WTC11 (cell line): ENCODE measurements around the gene RPS25. TPM values are rescaled to one million over a fixed set of nuclear protein-coding genes. Genes with fewer than 3 reads are reported as not detected.
A peak's percentile ranks its signal among the peaks of the same experiment; 100 is the strongest.

ENCODE experiments used
- ATF1 ChIP-seq: sonication (generic); formaldehyde crosslinking; IDR thresholded peaks from 2 replicates; pipeline ENCODE4 v1.8.1; 2023; ENCODE audit warnings: mild to moderate bottlenecking, moderate library complexity, missing genetic modification reagents
- CREM ChIP-seq: sonication (generic); formaldehyde crosslinking; IDR thresholded peaks from 2 replicates; pipeline ENCODE4 v1.8.1; 2022; ENCODE audit warnings: mild to moderate bottlenecking, missing genetic modification reagents, moderate library complexity
- FOXJ3 ChIP-seq: sonication (generic); formaldehyde crosslinking; IDR thresholded peaks from 2 replicates; pipeline ENCODE4 v1.9.0; 2021; ENCODE audit warnings: missing genetic modification reagents, mild to moderate bottlenecking, borderline replicate concordance
- FOXP1 ChIP-seq: sonication (generic); formaldehyde crosslinking; IDR thresholded peaks from 2 replicates; pipeline ENCODE4 v1.8.0; 2022; ENCODE audit warnings: missing genetic modification reagents, mild to moderate bottlenecking, moderate library complexity, borderline replicate concordance
- GRHL2 ChIP-seq: fragments of 250-450 bp; sonication (Bioruptor Pico); IDR thresholded peaks from 2 replicates; pipeline ENCODE4 v1.8.0; 2022; ENCODE audit warnings: mild to moderate bottlenecking, moderate library complexity; ENCODE audit not compliant: insufficient replicate concordance, severe bottlenecking
- HMGA2 ChIP-seq: fragments of 250-450 bp; sonication (Bioruptor Pico); IDR thresholded peaks from 2 replicates; pipeline ENCODE4 v1.4.0; 2021; ENCODE audit warnings: mild to moderate bottlenecking, moderate library complexity
- HMGXB4 ChIP-seq: sonication (generic); formaldehyde crosslinking; IDR thresholded peaks from 2 replicates; pipeline ENCODE4 v1.8.1; 2023; ENCODE audit warnings: mild to moderate bottlenecking, moderate library complexity, missing genetic modification reagents
- IRF1 ChIP-seq: sonication (generic); formaldehyde crosslinking; IDR thresholded peaks from 2 replicates; pipeline ENCODE4 v1.8.0; 2023; ENCODE audit warnings: missing genetic modification reagents
- JUN ChIP-seq: sonication (generic); formaldehyde crosslinking; IDR thresholded peaks from 2 replicates; pipeline ENCODE4 v1.8.0; 2023; ENCODE audit warnings: mild to moderate bottlenecking, missing genetic modification reagents
- MYBL2 ChIP-seq: sonication (generic); formaldehyde crosslinking; IDR thresholded peaks from 2 replicates; pipeline ENCODE4 v1.8.1; 2023; ENCODE audit warnings: mild to moderate bottlenecking, moderate library complexity, missing genetic modification reagents
- NFATC4 ChIP-seq: fragments of 250-450 bp; sonication (Bioruptor Pico); IDR thresholded peaks from 2 replicates; pipeline ENCODE4 v1.9.0; 2021; ENCODE audit warnings: mild to moderate bottlenecking
- NFE2L1 ChIP-seq: sonication (generic); formaldehyde crosslinking; IDR thresholded peaks from 2 replicates; pipeline ENCODE4 v1.8.1; 2023; ENCODE audit warnings: missing genetic modification reagents
- NR1H2 ChIP-seq: sonication (generic); formaldehyde crosslinking; IDR thresholded peaks from 2 replicates; pipeline ENCODE4 v1.9.0; 2021; ENCODE audit warnings: mild to moderate bottlenecking, moderate library complexity, missing genetic modification reagents
- PREB ChIP-seq: sonication (generic); formaldehyde crosslinking; IDR thresholded peaks from 2 replicates; pipeline ENCODE4 v1.8.1; 2022; ENCODE audit warnings: mild to moderate bottlenecking, missing genetic modification reagents, moderate library complexity, borderline replicate concordance
- SMAD3 ChIP-seq: sonication (generic); formaldehyde crosslinking; IDR thresholded peaks from 2 replicates; pipeline ENCODE4 v1.8.0; 2022; ENCODE audit warnings: missing genetic modification reagents, mild to moderate bottlenecking, borderline replicate concordance
- SP1 ChIP-seq: sonication (generic); formaldehyde crosslinking; conservative IDR thresholded peaks from 2 replicates; pipeline ENCODE4 v1.8.1; 2022; ENCODE audit warnings: missing genetic modification reagents
- TEAD1 ChIP-seq: sonication (generic); formaldehyde crosslinking; IDR thresholded peaks from 2 replicates; pipeline ENCODE4 v1.8.0; 2022; ENCODE audit warnings: mild to moderate bottlenecking, missing genetic modification reagents
- ZBTB21 ChIP-seq: sonication (generic); formaldehyde crosslinking; IDR thresholded peaks from 2 replicates; pipeline ENCODE4 v1.8.1; 2023; ENCODE audit warnings: mild to moderate bottlenecking, missing genetic modification reagents, borderline replicate concordance
- ZNF121 ChIP-seq: sonication (generic); formaldehyde crosslinking; IDR thresholded peaks from 2 replicates; pipeline ENCODE4 v1.8.0; 2023; ENCODE audit warnings: missing genetic modification reagents
- ZNF138 ChIP-seq: sonication (generic); formaldehyde crosslinking; conservative IDR thresholded peaks from 2 replicates; pipeline ENCODE4 v1.8.1; 2022; ENCODE audit warnings: mild to moderate bottlenecking, moderate library complexity, missing genetic modification reagents
- ZNF317 ChIP-seq: sonication (generic); formaldehyde crosslinking; IDR thresholded peaks from 2 replicates; pipeline ENCODE4 v1.8.1; 2023; ENCODE audit warnings: low read depth, mild to moderate bottlenecking, moderate library complexity, missing genetic modification reagents, borderline replicate concordance
- ZNF423 ChIP-seq: fragments of 250-450 bp; sonication (Bioruptor Pico); IDR thresholded peaks from 2 replicates; pipeline ENCODE4 v2.1.2; 2022; ENCODE audit warnings: mild to moderate bottlenecking, moderate library complexity
- total RNA-seq: library from RNA; stranded (reverse); gene quantifications from 3 replicates; pipeline ENCODE4 v1.2.3, GENCODE V29; 2021
- TF ChIP-seq, protein P1 (sequence below): sonication (generic); formaldehyde crosslinking; IDR thresholded peaks from 2 replicates; pipeline ENCODE4 v1.8.1; 2022; ENCODE audit warnings: low read depth, mild to moderate bottlenecking, moderate library complexity, missing genetic modification reagents, borderline replicate concordance
- TF ChIP-seq, protein P2 (sequence below): fragments of 250-450 bp; sonication (Bioruptor Pico); IDR thresholded peaks from 2 replicates; pipeline ENCODE4 v1.9.0; 2021; ENCODE audit warnings: mild to moderate bottlenecking
- TF ChIP-seq, protein P3 (sequence below): sonication (generic); formaldehyde crosslinking; IDR thresholded peaks from 2 replicates; pipeline ENCODE4 v1.8.0; 2022; ENCODE audit warnings: mild to moderate bottlenecking, missing genetic modification reagents
- TF ChIP-seq, protein P4 (sequence below): sonication (generic); formaldehyde crosslinking; IDR thresholded peaks from 2 replicates; pipeline ENCODE4 v1.8.1; 2023; ENCODE audit warnings: mild to moderate bottlenecking, missing genetic modification reagents
- TF ChIP-seq, protein P5 (sequence below): sonication (generic); formaldehyde crosslinking; IDR thresholded peaks from 2 replicates; pipeline ENCODE4 v1.8.1; 2023; ENCODE audit warnings: mild to moderate bottlenecking, missing genetic modification reagents, borderline replicate concordance

The RPS25 gene
- total RNA-seq, 1 experiment from 2014 or later = 1,349 TPM

DNA sequence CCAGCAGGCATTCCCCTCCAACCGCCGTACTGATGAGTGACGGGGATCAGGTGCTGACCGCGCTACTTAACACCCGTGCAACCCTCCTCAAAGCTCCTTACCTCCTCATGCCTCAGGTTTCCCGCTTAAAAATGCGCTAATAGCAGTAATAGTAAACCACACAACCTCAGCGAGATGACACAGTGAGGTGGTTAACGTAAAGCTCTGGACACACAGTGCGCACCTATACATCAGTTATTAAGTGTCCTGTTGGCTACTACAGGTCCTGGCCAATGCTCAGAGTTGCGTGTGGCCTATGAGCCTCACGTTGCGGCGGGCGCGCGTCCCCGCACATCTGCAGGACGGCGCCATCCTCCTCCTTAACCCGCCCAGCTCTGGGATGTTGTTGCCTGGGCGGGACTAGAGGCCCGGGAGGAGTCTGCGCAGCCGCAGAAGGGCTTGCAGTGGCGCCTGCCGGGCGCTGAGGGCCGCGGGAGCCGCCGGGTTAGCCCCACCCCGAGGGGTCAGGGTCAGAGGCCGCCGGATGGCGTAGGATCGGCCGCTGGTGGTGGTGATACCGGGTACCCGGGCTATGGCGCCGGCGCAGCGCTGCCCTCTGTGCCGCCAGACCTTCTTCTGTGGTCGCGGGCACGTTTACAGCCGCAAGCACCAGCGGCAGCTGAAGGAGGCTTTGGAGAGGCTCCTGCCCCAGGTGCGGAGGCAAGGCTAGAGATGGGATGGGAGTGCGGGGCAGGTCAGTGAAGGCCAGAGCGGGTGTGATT, 20.3 kb downstream of the RPS25 start, which contains the start of gene CENATAC (continued):
- peak; percentile 74; the same call in 1 of the 2 replicates for TF ChIP-seq MYBL2 (CRISPR knock-in tag)
- no peak for TF ChIP-seq NR1H2 (CRISPR knock-in tag)
- no peak for TF ChIP-seq ATF1 (CRISPR knock-in tag)
- TF ChIP-seq, protein P1, sequence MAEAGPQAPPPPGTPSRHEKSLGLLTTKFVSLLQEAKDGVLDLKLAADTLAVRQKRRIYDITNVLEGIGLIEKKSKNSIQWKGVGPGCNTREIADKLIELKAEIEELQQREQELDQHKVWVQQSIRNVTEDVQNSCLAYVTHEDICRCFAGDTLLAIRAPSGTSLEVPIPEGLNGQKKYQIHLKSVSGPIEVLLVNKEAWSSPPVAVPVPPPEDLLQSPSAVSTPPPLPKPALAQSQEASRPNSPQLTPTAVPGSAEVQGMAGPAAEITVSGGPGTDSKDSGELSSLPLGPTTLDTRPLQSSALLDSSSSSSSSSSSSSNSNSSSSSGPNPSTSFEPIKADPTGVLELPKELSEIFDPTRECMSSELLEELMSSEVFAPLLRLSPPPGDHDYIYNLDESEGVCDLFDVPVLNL = no peak
- 0 out of 2 replicates have a peak, but pooled peaks have one; percentile 26 for TF ChIP-seq IRF1 (CRISPR knock-in tag)
- no peak for TF ChIP-seq GRHL2 (CRISPR knock-in tag)
- no peak for TF ChIP-seq NFE2L1 (CRISPR knock-in tag)
- no peak for TF ChIP-seq FOXJ3 (CRISPR knock-in tag)
- no peak for TF ChIP-seq ZNF423
- no peak for TF ChIP-seq NFATC4
- peak; percentile 53 for TF ChIP-seq FOXP1 (CRISPR knock-in tag)
- peak; percentile 82 for TF ChIP-seq ZNF121 (CRISPR knock-in tag)
- no peak for TF ChIP-seq ZNF138 (CRISPR knock-in tag)
- TF ChIP-seq, protein P2, sequence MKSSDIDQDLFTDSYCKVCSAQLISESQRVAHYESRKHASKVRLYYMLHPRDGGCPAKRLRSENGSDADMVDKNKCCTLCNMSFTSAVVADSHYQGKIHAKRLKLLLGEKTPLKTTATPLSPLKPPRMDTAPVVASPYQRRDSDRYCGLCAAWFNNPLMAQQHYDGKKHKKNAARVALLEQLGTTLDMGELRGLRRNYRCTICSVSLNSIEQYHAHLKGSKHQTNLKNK = no peak
- no peak for TF ChIP-seq PREB (CRISPR knock-in tag)
- TF ChIP-seq SP1 = peak; percentile 94
- 0 out of 2 replicates have a peak, but pooled peaks have one; percentile 44 for TF ChIP-seq JUN
- TF ChIP-seq, protein P3, sequence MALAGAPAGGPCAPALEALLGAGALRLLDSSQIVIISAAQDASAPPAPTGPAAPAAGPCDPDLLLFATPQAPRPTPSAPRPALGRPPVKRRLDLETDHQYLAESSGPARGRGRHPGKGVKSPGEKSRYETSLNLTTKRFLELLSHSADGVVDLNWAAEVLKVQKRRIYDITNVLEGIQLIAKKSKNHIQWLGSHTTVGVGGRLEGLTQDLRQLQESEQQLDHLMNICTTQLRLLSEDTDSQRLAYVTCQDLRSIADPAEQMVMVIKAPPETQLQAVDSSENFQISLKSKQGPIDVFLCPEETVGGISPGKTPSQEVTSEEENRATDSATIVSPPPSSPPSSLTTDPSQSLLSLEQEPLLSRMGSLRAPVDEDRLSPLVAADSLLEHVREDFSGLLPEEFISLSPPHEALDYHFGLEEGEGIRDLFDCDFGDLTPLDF (CRISPR knock-in tag) = no peak
- no peak for TF ChIP-seq ZBTB21 (CRISPR knock-in tag)
- TF ChIP-seq HMGXB4 (CRISPR knock-in tag) = peak; percentile 77; the same call in 1 of the 2 replicates
- TF ChIP-seq CREM = no peak
- TF ChIP-seq, protein P4, sequence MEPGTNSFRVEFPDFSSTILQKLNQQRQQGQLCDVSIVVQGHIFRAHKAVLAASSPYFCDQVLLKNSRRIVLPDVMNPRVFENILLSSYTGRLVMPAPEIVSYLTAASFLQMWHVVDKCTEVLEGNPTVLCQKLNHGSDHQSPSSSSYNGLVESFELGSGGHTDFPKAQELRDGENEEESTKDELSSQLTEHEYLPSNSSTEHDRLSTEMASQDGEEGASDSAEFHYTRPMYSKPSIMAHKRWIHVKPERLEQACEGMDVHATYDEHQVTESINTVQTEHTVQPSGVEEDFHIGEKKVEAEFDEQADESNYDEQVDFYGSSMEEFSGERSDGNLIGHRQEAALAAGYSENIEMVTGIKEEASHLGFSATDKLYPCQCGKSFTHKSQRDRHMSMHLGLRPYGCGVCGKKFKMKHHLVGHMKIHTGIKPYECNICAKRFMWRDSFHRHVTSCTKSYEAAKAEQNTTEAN (CRISPR knock-in tag) = peak; percentile 88; the same call in 1 of the 2 replicates
- TF ChIP-seq, protein P5, sequence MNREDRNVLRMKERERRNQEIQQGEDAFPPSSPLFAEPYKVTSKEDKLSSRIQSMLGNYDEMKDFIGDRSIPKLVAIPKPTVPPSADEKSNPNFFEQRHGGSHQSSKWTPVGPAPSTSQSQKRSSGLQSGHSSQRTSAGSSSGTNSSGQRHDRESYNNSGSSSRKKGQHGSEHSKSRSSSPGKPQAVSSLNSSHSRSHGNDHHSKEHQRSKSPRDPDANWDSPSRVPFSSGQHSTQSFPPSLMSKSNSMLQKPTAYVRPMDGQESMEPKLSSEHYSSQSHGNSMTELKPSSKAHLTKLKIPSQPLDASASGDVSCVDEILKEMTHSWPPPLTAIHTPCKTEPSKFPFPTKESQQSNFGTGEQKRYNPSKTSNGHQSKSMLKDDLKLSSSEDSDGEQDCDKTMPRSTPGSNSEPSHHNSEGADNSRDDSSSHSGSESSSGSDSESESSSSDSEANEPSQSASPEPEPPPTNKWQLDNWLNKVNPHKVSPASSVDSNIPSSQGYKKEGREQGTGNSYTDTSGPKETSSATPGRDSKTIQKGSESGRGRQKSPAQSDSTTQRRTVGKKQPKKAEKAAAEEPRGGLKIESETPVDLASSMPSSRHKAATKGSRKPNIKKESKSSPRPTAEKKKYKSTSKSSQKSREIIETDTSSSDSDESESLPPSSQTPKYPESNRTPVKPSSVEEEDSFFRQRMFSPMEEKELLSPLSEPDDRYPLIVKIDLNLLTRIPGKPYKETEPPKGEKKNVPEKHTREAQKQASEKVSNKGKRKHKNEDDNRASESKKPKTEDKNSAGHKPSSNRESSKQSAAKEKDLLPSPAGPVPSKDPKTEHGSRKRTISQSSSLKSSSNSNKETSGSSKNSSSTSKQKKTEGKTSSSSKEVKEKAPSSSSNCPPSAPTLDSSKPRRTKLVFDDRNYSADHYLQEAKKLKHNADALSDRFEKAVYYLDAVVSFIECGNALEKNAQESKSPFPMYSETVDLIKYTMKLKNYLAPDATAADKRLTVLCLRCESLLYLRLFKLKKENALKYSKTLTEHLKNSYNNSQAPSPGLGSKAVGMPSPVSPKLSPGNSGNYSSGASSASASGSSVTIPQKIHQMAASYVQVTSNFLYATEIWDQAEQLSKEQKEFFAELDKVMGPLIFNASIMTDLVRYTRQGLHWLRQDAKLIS = no peak
- TF ChIP-seq ZNF317 (CRISPR knock-in tag) = 0 out of 2 replicates have a peak, but pooled peaks have one; percentile 6
- no peak for TF ChIP-seq HMGA2 (CRISPR knock-in tag)
- TF ChIP-seq TEAD1 (CRISPR knock-in tag) = peak; percentile 58; the same call in 1 of the 2 replicates
- 0 out of 2 replicates have a peak, but pooled peaks have one; percentile 39 for TF ChIP-seq SMAD3 (CRISPR knock-in tag)
